Loucy (cell line): ENCODE results near the gene CNKSR3.

ENCODE experiments used
- H2AFZ ChIP-seq: fragments of 200-600 bp; sonication (generic); 2 replicates; pipeline ENCODE4 v1.6.0; 2016; ENCODE audit warnings: antibody characterized with exemption, mild to moderate bottlenecking, low read length, moderate library complexity
- H3F3A ChIP-seq: fragments of 200-600 bp; 2 replicates; pipeline ENCODE4 v1.6.0; 2016; ENCODE audit warnings: antibody characterized with exemption, low read depth, mild to moderate bottlenecking
- H3K27me3 ChIP-seq: fragments of 200-600 bp; sonication (generic); 2 replicates; pipeline ENCODE4 v1.6.1; 2014; ENCODE audit warnings: low read length, mild to moderate bottlenecking; ENCODE audit not compliant: insufficient read depth, poor library complexity, severe bottlenecking
- H3K36me3 ChIP-seq: fragments of 200-600 bp; sonication (generic); 2 replicates; pipeline ENCODE4 v1.6.1; 2016; ENCODE audit warnings: low read length; ENCODE audit not compliant: insufficient read depth
- H3K4me1 ChIP-seq: fragments of 200-600 bp; sonication (generic); 2 replicates; pipeline ENCODE4 v1.5.1; 2014; ENCODE audit warnings: low read length, mild to moderate bottlenecking; ENCODE audit not compliant: insufficient read depth, poor library complexity, severe bottlenecking
- H3K4me2 ChIP-seq: fragments of 200-600 bp; sonication (generic); 2 replicates; pipeline ENCODE4 v1.6.0; 2014; ENCODE audit warnings: antibody characterized with exemption, low read length, low read depth, mild to moderate bottlenecking; ENCODE audit not compliant: poor library complexity, severe bottlenecking
- H3K4me3 ChIP-seq: fragments of 200-600 bp; sonication (generic); 2 replicates; pipeline ENCODE4 v1.5.1; 2014; ENCODE audit warnings: low read length, mild to moderate bottlenecking, mixed read lengths; ENCODE audit not compliant: poor library complexity, severe bottlenecking
- H3K79me2 ChIP-seq: fragments of 200-600 bp; sonication (generic); 2 replicates; pipeline ENCODE4 v1.6.1; 2014; ENCODE audit warnings: low read length; ENCODE audit not compliant: insufficient read depth
- H3K9ac ChIP-seq: fragments of 200-600 bp; sonication (generic); 2 replicates; pipeline ENCODE4 v1.6.0; 2014; ENCODE audit warnings: mild to moderate bottlenecking, low read depth, low read length, moderate library complexity; ENCODE audit not compliant: poor library complexity, severe bottlenecking
- H3K9me2 ChIP-seq: fragments of 200-600 bp; sonication (generic); replicated peaks from 2 replicates; pipeline ENCODE4 v1.6.1; 2016; ENCODE audit warnings: low read depth, low read length, mixed read lengths
- H3K9me3 ChIP-seq: fragments of 200-600 bp; sonication (generic); 2 replicates; pipeline ENCODE4 v1.6.1; 2014; ENCODE audit warnings: mild to moderate bottlenecking, antibody characterized with exemption, low read length, low read depth; ENCODE audit not compliant: insufficient read depth
- H4K20me1 ChIP-seq: fragments of 200-600 bp; sonication (generic); 2 replicates; pipeline ENCODE4 v1.6.0; 2014; ENCODE audit warnings: antibody characterized with exemption, low read length, mild to moderate bottlenecking; ENCODE audit not compliant: insufficient read depth, poor library complexity, severe bottlenecking
- EZH2phosphoT487 ChIP-seq: fragments of 200-600 bp; IDR thresholded peaks from 2 replicates; pipeline ENCODE4 v1.6.1; 2018; ENCODE audit warnings: antibody characterized with exemption, mild to moderate bottlenecking, moderate library complexity, borderline replicate concordance
- TF ChIP-seq, protein P1 (sequence below): fragments of 200-600 bp; sonication (generic); conservative IDR thresholded peaks from 2 replicates; pipeline ENCODE4 v1.5.1; 2014; ENCODE audit warnings: mild to moderate bottlenecking, antibody characterized with exemption, low read length

The CNKSR3 gene

DNA sequence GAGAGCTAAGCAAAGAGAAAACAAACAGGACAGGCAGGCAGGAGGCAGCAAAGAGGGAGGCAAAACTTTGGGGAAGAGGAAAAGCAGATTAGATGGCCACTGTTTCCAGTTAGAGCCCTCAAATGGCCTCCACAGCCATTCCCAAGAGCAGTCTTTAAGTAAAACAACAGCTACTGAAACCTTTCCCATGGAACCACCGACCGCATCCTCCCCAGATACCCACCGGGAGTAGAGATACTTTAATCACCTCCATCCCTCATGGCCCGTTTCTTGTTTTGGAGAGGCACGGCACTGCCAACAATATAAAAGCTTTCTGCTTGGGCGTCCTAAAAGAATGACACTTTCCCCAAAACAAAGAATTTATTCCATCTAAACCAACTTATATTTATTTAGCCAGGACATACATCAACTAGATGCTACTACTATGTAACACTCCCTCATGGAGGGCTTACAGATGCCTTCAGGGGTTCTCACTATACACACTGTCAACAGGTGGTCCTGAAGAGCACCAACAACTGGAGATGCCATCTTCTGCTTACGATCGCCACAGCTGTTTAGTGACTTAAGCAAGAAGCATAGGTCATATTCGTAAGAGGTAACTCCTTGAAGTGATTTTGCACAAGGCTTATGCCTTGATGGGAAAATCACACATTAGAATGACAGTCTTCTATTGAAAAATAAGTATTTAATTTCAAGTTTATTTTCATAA lies 43.4 kb downstream of the CNKSR3 start:
- H4K20me1 ChIP-seq: no peaks in the 10 kb centered on the region
- peaks cover 5% of the 10 kb centered on the region; the same call in 1 of the 2 replicates for H3K9me3 ChIP-seq
- H3F3A ChIP-seq: no peaks in the 10 kb centered on the region
- H3K9ac ChIP-seq: no peak overlapping the region
- no peaks in the 10 kb centered on the region for H3K4me1 ChIP-seq
- H2AFZ ChIP-seq: no peak overlapping the region
- no peak overlapping the region for H3K4me2 ChIP-seq
- H3K9me2 ChIP-seq: no peaks in the 10 kb centered on the region
- H3K36me3 ChIP-seq: no peaks in the 10 kb centered on the region
- H3K79me2 ChIP-seq: no peaks in the 10 kb centered on the region
- no peak for TF ChIP-seq EZH2phosphoT487
- TF ChIP-seq, protein P1, sequence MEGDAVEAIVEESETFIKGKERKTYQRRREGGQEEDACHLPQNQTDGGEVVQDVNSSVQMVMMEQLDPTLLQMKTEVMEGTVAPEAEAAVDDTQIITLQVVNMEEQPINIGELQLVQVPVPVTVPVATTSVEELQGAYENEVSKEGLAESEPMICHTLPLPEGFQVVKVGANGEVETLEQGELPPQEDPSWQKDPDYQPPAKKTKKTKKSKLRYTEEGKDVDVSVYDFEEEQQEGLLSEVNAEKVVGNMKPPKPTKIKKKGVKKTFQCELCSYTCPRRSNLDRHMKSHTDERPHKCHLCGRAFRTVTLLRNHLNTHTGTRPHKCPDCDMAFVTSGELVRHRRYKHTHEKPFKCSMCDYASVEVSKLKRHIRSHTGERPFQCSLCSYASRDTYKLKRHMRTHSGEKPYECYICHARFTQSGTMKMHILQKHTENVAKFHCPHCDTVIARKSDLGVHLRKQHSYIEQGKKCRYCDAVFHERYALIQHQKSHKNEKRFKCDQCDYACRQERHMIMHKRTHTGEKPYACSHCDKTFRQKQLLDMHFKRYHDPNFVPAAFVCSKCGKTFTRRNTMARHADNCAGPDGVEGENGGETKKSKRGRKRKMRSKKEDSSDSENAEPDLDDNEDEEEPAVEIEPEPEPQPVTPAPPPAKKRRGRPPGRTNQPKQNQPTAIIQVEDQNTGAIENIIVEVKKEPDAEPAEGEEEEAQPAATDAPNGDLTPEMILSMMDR: no peak
- H3K4me3 ChIP-seq: no peak overlapping the region
- H3K27me3 ChIP-seq: no peaks in the 10 kb centered on the region

DNA sequence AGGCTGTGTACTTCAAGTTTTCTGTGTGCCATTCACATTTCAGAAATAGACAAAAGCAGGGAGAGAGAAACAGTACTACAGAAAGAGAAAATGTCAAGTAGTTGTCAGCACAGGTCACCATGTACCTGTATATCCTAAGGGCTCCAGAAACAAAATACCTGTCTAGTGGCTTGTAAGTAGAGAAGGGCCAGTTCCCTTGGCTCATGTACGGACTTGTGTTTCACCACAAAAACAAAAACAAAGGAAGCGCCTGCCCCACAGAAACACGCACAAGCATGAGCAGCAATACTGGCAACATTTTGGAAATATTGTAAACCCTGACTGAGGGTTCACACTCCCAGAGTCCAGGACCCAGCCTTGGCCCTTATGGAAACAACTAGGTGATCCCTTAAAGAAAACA lies 44.3 kb downstream of the CNKSR3 start:
- no peak overlapping the region for H3K4me3 ChIP-seq
- TF ChIP-seq, protein P1: no peak
- no peak for TF ChIP-seq EZH2phosphoT487
- H3K9me2 ChIP-seq: no peaks in the 10 kb centered on the region
- H4K20me1 ChIP-seq: no peaks in the 10 kb centered on the region
- H3K9me3 ChIP-seq: peaks cover 5% of the 10 kb centered on the region; the same call in 1 of the 2 replicates
- H3K4me2 ChIP-seq: no peak overlapping the region
- H3K79me2 ChIP-seq: no peaks in the 10 kb centered on the region
- no peaks in the 10 kb centered on the region for H3F3A ChIP-seq
- no peaks in the 10 kb centered on the region for H3K4me1 ChIP-seq
- no peaks in the 10 kb centered on the region for H3K27me3 ChIP-seq
- H3K36me3 ChIP-seq: no peaks in the 10 kb centered on the region
- no peak overlapping the region for H2AFZ ChIP-seq
- no peak overlapping the region for H3K9ac ChIP-seq

DNA sequence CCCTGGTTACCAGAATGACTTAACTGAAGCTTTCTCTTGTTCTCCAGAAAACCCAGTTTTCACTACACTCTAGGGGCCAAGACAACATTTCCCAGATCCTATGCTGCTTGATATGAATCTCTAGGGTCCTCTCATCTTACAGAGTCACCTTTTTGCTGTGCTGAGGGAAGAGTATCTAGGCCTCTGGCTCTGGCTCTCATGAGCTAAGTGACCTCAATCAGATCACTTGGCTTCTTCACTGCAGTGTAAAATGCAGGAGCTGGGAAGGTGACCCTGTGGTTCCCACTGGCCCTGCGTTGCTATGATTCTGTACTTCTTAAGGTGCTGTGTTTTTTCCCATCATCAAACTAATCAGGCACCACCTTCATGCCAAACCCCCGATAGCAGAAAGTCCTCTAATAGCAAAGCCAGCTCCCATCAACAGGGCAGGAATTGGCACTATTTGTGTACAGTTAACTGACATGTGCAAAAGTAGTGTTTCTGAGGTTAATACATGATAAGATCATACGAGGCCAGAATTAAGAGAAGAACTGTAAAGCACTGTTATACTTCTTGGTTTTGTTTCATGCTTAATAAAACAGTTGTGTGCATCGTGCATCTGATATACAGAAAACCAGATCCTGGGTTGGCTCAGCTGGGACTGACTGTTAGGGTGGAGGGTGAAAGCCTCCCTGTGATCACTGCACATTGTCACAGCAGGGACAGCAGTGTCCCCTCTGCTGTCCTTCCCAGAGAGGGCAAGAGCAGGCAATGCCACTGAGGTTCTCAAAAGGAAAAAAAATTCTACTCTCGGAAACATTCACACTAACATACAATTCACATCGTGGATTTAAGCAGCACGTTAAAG lies 46.7 kb downstream of the CNKSR3 start:
- TF ChIP-seq, protein P1: no peak
- TF ChIP-seq EZH2phosphoT487: no peak

More for the DNA sequence above, 46.7 kb downstream of the CNKSR3 start:
- no peaks in the 10 kb centered on the region for H4K20me1 ChIP-seq
- H3K9me3 ChIP-seq: no peaks in the 10 kb centered on the region
- no peak overlapping the region for H3K4me3 ChIP-seq
- H3K4me2 ChIP-seq: no peak overlapping the region
- H3K27me3 ChIP-seq: no peaks in the 10 kb centered on the region
- H3K36me3 ChIP-seq: no peaks in the 10 kb centered on the region
- no peak overlapping the region for H2AFZ ChIP-seq
- H3K4me1 ChIP-seq: peaks cover 4% of the 10 kb centered on the region
- H3F3A ChIP-seq: no peaks in the 10 kb centered on the region
- H3K79me2 ChIP-seq: no peaks in the 10 kb centered on the region
- no peak overlapping the region for H3K9ac ChIP-seq
- H3K9me2 ChIP-seq: no peaks in the 10 kb centered on the region
